ENCODE data around the gene BLTP3B.

- TF ChIP-seq CTCF (conservative IDR thresholded peaks at IDR 0.05) (no peak), ZFX (IDR thresholded peaks at IDR 0.05) (no peak)
Measured at GRCh38 chr12:100169345-100169744, 26.7 kb upstream of the BLTP3B start.
